K562 (cell line): ENCODE data around the gene ODF4. TPM values are rescaled to one million over a fixed set of nuclear protein-coding genes. Genes with fewer than 3 reads are reported as not detected.

ENCODE experiments used
- CREB1 ChIP-seq, 2 experiments: sonication (generic) in 1 of 2; formaldehyde crosslinking in 1 of 2; IDR thresholded peaks; 2 replicates each; pipeline versions ENCODE4 v1.6.1 to v1.8.0; 2012 to 2022; ENCODE audit warnings: inconsistent platforms in 1 of 2, mild to moderate bottlenecking in 1 of 2, missing genetic modification reagents in 1 of 2, moderate library complexity in 1 of 2
- E4F1 ChIP-seq: fragments of 250-450 bp; sonication (Bioruptor Pico); IDR thresholded peaks from 2 replicates; pipeline ENCODE4 v1.5.0; 2021; ENCODE audit warnings: mild to moderate bottlenecking, borderline replicate concordance
- HDAC1 ChIP-seq, 2 experiments: fragments of 450-650 bp; IDR thresholded peaks; 2 replicates each; pipeline ENCODE4 v1.6.1; 2016 to 2017; ENCODE audit warnings: inconsistent platforms in 1 of 2, mild to moderate bottlenecking in 1 of 2, moderate library complexity in 1 of 2
- MTA1 ChIP-seq: fragments of 450-650 bp; IDR thresholded peaks from 2 replicates; pipeline ENCODE4 v1.6.1; 2017; ENCODE audit warnings: borderline replicate concordance
- MTA2 ChIP-seq: fragments of 450-650 bp; IDR thresholded peaks from 2 replicates; pipeline ENCODE4 v1.6.1; 2016; ENCODE audit warnings: low read depth
- MTA3 ChIP-seq: fragments of 450-650 bp; formaldehyde crosslinking; IDR thresholded peaks from 2 replicates; pipeline ENCODE4 v1.6.1; 2017; ENCODE audit warnings: mild to moderate bottlenecking, borderline replicate concordance
- NR2C1 ChIP-seq, 2 experiments: fragments of 450-650 bp; IDR thresholded peaks; 2 replicates each; pipeline ENCODE4 v1.6.1; 2017; ENCODE audit warnings: mild to moderate bottlenecking in 2 of 2, antibody characterized with exemption in 1 of 2, inconsistent platforms in 1 of 2, missing compliant biosample characterization in 1 of 2, missing genetic modification characterization in 1 of 2
- NR2C2 ChIP-seq, 2 experiments: fragments of 200-800 bp in 1 of 2; sonication (Bioruptor generic) in 1 of 2; sonication (generic) in 1 of 2; formaldehyde crosslinking in 1 of 2; IDR thresholded peaks; 2 replicates each; pipeline versions ENCODE4 v1.6.1 to v1.8.0; 2016 to 2022; ENCODE audit warnings: mild to moderate bottlenecking in 1 of 2, missing compliant biosample characterization in 1 of 2, missing genetic modification characterization in 1 of 2, missing genetic modification reagents in 1 of 2
- RBM15 ChIP-seq: fragments of 200-400 bp; formaldehyde crosslinking; IDR thresholded peaks from 2 replicates; pipeline ENCODE4 v1.6.1; 2018; ENCODE audit warnings: mild to moderate bottlenecking, low read length, moderate library complexity; ENCODE audit not compliant: insufficient read depth
- RBM39 ChIP-seq: fragments of 200-400 bp; formaldehyde crosslinking; optimal IDR thresholded peaks from 2 replicates; pipeline ENCODE3; 2018; ENCODE audit warnings: low read depth, low read length
- RFX7 ChIP-seq: fragments of 250-450 bp; sonication (Bioruptor Pico); IDR thresholded peaks from 2 replicates; pipeline ENCODE4 v1.5.1; 2021; ENCODE audit warnings: mild to moderate bottlenecking
- SETDB1 ChIP-seq: IDR thresholded peaks from one replicate; pipeline ENCODE4 v1.6.1; 2012; ENCODE audit warnings: low read length, control low read depth, inconsistent platforms
- SOX6 ChIP-seq: fragments of 450-650 bp; IDR thresholded peaks from 2 replicates; pipeline ENCODE4 v1.6.1; 2014; ENCODE audit warnings: mild to moderate bottlenecking
- SP2 ChIP-seq: IDR thresholded peaks from 2 replicates; pipeline ENCODE4 v1.6.1; 2011; ENCODE audit warnings: mild to moderate bottlenecking, low read depth, low read length, moderate library complexity; ENCODE audit not compliant: poor library complexity, severe bottlenecking; ENCODE audit errors: extremely low read depth
- TAF7 ChIP-seq: fragments of 450-650 bp; IDR thresholded peaks from 2 replicates; pipeline ENCODE4 v1.6.1; 2016; ENCODE audit warnings: missing genetic modification characterization, missing compliant biosample characterization
- ZFP36 ChIP-seq: fragments of 150-350 bp; IDR thresholded peaks from 2 replicates; pipeline ENCODE4 v1.6.1; 2018; ENCODE audit warnings: low read length, low read depth; ENCODE audit not compliant: partially characterized antibody
- ZNF282 ChIP-seq: sonication (generic); formaldehyde crosslinking; IDR thresholded peaks from 2 replicates; pipeline ENCODE4 v1.8.1; 2023; ENCODE audit warnings: missing genetic modification reagents
- ZNF395 ChIP-seq: fragments of 200-800 bp; sonication (Bioruptor generic); IDR thresholded peaks from 2 replicates; pipeline ENCODE4 v1.6.1; 2017; ENCODE audit warnings: missing genetic modification characterization, missing compliant biosample characterization
- polyA plus RNA-seq, 8 experiments: library from polyadenylated mRNA; depleted of rRNA in 4 of 8; stranded (reverse) in 5 of 8; unstranded in 3 of 8; fragments of >200 nt; fragmentation: Nextera tagmentation in 2 of 8; fragmentation: Illumina TruSeq in 1 of 8; extraction: Ambion mirVana in 2 of 8; extraction: Trizol in 1 of 8; gene quantifications; 2 replicates each; pipeline versions ENCODE4 v1.2.1 to v1.2.3, GENCODE V29; 2011 to 2014; ENCODE audit warnings: inconsistent platforms in 1 of 8, missing spikeins in 1 of 8
- total RNA-seq, 7 experiments: library from RNA; depleted of rRNA in 6 of 7; stranded (reverse); fragments of >200 nt in 6 of 7; fragmentation: Illumina TruSeq in 2 of 7; extraction: Trizol in 2 of 7; gene quantifications; 2 replicates each; pipeline versions ENCODE4 v1.2.1 to v1.2.3, GENCODE V29; 2011 to 2021; ENCODE audit warnings: low replicate concordance in 1 of 7
- TF ChIP-seq, protein P1 (sequence below), 2 experiments: fragments of 450-650 bp in 1 of 2; sonication (generic) in 1 of 2; formaldehyde crosslinking; conservative IDR thresholded peaks; 2 replicates each; pipeline versions ENCODE4 v1.4.0 to v1.8.1; 2020 to 2022; ENCODE audit warnings: mild to moderate bottlenecking in 1 of 2, missing genetic modification reagents in 1 of 2
- TF ChIP-seq, protein P2 (sequence below): fragments of 200-800 bp; sonication (Bioruptor generic); IDR thresholded peaks from 2 replicates; pipeline ENCODE4 v1.6.1; 2017; ENCODE audit warnings: missing genetic modification characterization, missing compliant biosample characterization
- TF ChIP-seq, protein P3 (sequence below): sonication (generic); formaldehyde crosslinking; IDR thresholded peaks from 2 replicates; pipeline ENCODE4 v1.8.0; 2022; ENCODE audit warnings: mild to moderate bottlenecking, missing genetic modification reagents

The ODF4 gene
- total and polyA plus RNA-seq, 9 of the 15 experiments (the other 6 are each of a cell fraction or from before 2014, with no cell fraction given): not detected

- TF ChIP-seq RBM39 (no peak), SOX6 (peak; percentile 42; the same call in 1 of the 2 replicates), SETDB1 (no peak), ZNF395 (CRISPR knock-in tag) (no peak), MTA2 (peak; percentile 28; the same call in 1 of the 2 replicates), CREB1 (IDR thresholded peaks at IDR 0.05) (no peak), CREB1 (CRISPR knock-in tag; IDR thresholded peaks at IDR 0.05) (no peak), E4F1 (no peak), SP2 (no peak), ZFP36 (no peak), NR2C2 (CRISPR knock-in tag; IDR thresholded peaks at IDR 0.05) (no peak), NR2C2 (tag; IDR thresholded peaks at IDR 0.05) (no peak), MTA3 (no peak), NR2C1 (IDR thresholded peaks at IDR 0.05) (no peak), NR2C1 (tag; IDR thresholded peaks at IDR 0.05) (no peak), HDAC1 (IDR thresholded peaks at IDR 0.05) (peak in 1 of 2 experiments; percentile 59; a peak in 2 of 4 replicates), RFX7 (no peak), MTA1 (0 out of 2 replicates have a peak, but pooled peaks have one; percentile 33), RBM15 (no peak), TAF7 (tag) (no peak), ZNF282 (CRISPR knock-in tag) (no peak)
- TF ChIP-seq, protein P1, sequence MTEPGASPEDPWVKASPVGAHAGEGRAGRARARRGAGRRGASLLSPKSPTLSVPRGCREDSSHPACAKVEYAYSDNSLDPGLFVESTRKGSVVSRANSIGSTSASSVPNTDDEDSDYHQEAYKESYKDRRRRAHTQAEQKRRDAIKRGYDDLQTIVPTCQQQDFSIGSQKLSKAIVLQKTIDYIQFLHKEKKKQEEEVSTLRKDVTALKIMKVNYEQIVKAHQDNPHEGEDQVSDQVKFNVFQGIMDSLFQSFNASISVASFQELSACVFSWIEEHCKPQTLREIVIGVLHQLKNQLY (CRISPR knock-in tag; conservative IDR thresholded peaks at IDR 0.05): no peak
- TF ChIP-seq, protein P2, sequence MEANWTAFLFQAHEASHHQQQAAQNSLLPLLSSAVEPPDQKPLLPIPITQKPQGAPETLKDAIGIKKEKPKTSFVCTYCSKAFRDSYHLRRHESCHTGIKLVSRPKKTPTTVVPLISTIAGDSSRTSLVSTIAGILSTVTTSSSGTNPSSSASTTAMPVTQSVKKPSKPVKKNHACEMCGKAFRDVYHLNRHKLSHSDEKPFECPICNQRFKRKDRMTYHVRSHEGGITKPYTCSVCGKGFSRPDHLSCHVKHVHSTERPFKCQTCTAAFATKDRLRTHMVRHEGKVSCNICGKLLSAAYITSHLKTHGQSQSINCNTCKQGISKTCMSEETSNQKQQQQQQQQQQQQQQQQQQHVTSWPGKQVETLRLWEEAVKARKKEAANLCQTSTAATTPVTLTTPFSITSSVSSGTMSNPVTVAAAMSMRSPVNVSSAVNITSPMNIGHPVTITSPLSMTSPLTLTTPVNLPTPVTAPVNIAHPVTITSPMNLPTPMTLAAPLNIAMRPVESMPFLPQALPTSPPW (CRISPR knock-in tag): peak; percentile 61; the same call in 1 of the 2 replicates
- TF ChIP-seq, protein P3, sequence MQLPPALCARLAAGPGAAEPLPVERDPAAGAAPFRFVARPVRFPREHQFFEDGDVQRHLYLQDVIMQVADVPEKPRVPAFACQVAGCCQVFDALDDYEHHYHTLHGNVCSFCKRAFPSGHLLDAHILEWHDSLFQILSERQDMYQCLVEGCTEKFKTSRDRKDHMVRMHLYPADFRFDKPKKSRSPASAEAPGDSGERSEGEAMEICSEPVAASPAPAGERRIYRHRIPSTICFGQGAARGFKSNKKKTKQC (CRISPR knock-in tag): no peak
Observed at GRCh38 chr17:8386841-8387240, 47.2 kb downstream of the ODF4 start (continued).
